Activated CD8-positive, alpha-beta T cell treated with anti-CD3 and anti-CD28 coated beads for 36 hours (primary cell): Measurements from ENCODE around the gene IGFALS. TPM values are rescaled to one million over a fixed set of nuclear protein-coding genes. Genes with fewer than 3 reads are reported as not detected.

Source experiments
- ATAC-seq: fragments of 200-7000 bp; cut with Tn5 transposase; one replicate; pipeline ENCODE4 v1.10.0; 2021; ENCODE audit warnings: mild to moderate bottlenecking, moderate library complexity
- CTCF ChIA-PET: fragments of 350-600 bp; sonication (Branson Sonifier 250); formaldehyde crosslinking; loops from one replicate; lab custom pipeline; 2021; ENCODE audit warnings: antibody characterized with exemption; lab: Charles Lee
- POLR2A ChIA-PET: fragments of 350-600 bp; sonication (Branson Sonifier 250); formaldehyde crosslinking; loops from one replicate; lab custom pipeline; 2021; ENCODE audit warnings: antibody characterized with exemption; lab: Charles Lee
- DNase-seq: peaks from one replicate; pipeline ENCODE4 v3.0.0-alpha.2; 2020
- H3K27ac Mint-ChIP-seq: one replicate; pipeline ENCODE4 v1.8.0; 2021; ENCODE audit warnings: mild to moderate bottlenecking, mixed read lengths
- H3K27me3 Mint-ChIP-seq: one replicate; pipeline ENCODE4 v1.8.0; 2021; ENCODE audit warnings: mixed read lengths
- H3K36me3 Mint-ChIP-seq: one replicate; pipeline ENCODE4 v1.8.0; 2021; ENCODE audit warnings: low read depth, mixed read lengths
- H3K4me1 Mint-ChIP-seq: one replicate; pipeline ENCODE4 v1.8.0; 2021; ENCODE audit warnings: low read depth, mixed read lengths
- H3K4me3 Mint-ChIP-seq: one replicate; pipeline ENCODE4 v1.8.0; 2021; ENCODE audit warnings: mild to moderate bottlenecking, moderate library complexity, mixed read lengths
- H3K9me3 Mint-ChIP-seq: one replicate; pipeline ENCODE4 v1.8.0; 2021; ENCODE audit warnings: mixed read lengths
- CTCF ChIP-seq: fragments of 200-600 bp; IDR thresholded peaks from one replicate; pipeline ENCODE4 v1.8.0; 2022; ENCODE audit warnings: antibody characterized with exemption, mild to moderate bottlenecking
- intact Hi-C: fragments of 100-400 bp; cut with micrococcal nuclease; formaldehyde crosslinking; loops from one replicate; pipeline ENCODE4 v1.10.0; 2022
- total RNA-seq, 2 experiments: library from RNA; stranded (reverse); gene quantifications; one replicate each; pipeline ENCODE4 v1.2.3, GENCODE V29; 2021

IGFALS gene
- total RNA-seq, 2 experiments from 2014 or later, result not detected

- peaks cover 12% of the 10 kb centered on the region for H3K36me3 Mint-ChIP-seq
- H3K27me3 Mint-ChIP-seq, result no peaks in the 10 kb centered on the region
- ChIA-PET CTCF (interaction anchor here (3.4 kb wide), 1 partner anchor 12 kb away, joined by 36 read pairs; the partner anchor contains the start of genes NUBP2 and SPSB3), POLR2A (interaction anchor here (0.7 to 3.2 kb wide), 15 partner anchors 9 to 195 kb away, joined by 3 to 18 read pairs (median 5); partner anchors contain the start of genes FAHD1, HAGH, JPT2 and MAPK8IP3)
- no peak for TF ChIP-seq CTCF
- peaks cover 14% of the 10 kb centered on the region for H3K4me1 Mint-ChIP-seq
- H3K9me3 Mint-ChIP-seq, result no peaks in the 10 kb centered on the region
- peak overlapping the region; percentile 100 for H3K4me3 Mint-ChIP-seq
- intact Hi-C loops, result loop anchor here (1.0 kb wide), 1 partner anchor 12 kb away; the partner anchor contains the start of genes NUBP2 and SPSB3
- peak; percentile 76 for DNase-seq
- ATAC-seq, result peak; percentile 25
- peak overlapping the region; percentile 84 for H3K27ac Mint-ChIP-seq
Measured at GRCh38 chr16:1770328-1771187, 22.9 kb downstream of the IGFALS start.

DNA sequence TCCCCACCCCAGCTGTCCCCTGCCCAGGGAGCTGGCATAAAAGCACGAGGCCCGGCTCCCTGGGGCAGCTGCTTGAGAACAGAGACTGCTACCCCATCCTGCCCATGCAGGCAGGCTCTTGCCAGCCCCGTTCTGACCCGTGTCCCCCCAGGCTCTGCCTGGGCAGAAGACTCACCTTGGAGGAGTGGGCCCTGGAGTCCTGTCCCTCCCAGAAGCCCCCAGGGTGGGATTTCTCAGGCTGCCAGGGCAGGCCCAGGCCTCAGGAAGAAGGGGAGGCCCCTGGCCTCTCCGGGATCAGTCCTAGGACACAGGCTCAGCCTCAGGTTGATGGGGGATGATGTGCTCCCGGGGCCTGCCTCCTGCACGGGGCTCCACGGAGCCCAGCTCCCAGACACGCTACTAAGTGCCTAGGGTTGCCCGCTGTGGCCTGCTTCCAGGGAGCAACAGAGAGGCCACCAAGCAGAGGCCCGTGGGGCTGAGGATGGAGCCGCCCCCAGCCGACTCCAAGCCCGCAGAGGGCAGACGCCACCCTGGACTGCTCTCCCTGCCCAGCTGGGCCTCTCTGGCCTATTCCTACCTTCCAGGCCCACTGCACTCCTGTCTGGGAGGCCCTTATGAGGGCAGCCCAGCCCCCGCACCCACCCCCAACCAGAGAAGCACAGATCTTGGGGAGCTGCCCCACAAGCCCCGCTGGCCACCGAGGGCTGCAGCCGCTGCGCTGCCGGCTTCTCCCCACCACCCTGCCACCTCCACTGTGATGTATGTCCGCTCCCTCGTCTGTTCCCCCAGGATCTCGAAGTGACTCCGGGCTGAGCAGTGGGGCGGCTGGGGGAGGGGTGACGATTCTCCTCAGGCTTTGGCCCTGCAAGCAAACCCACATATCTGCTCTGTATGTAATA lies 23.9 kb downstream of the IGFALS start:
- Mint-ChIP-seq H3K36me3 (peaks cover 12% of the 10 kb centered on the region), H3K4me1 (peaks cover 8% of the 10 kb centered on the region), H3K27ac (peak overlapping the region; percentile 84), H3K27me3 (no peaks in the 10 kb centered on the region), H3K9me3 (no peaks in the 10 kb centered on the region), H3K4me3 (peak overlapping the region; percentile 100)
- ATAC-seq (no peak), DNase-seq (no peak)
- intact Hi-C loops, result no loop called here
- CTCF ChIA-PET, result interaction anchor here (1.1 to 3.4 kb wide), 2 partner anchors 13 kb away, joined by 5 to 36 read pairs; partner anchors contain the start of genes NUBP2 and SPSB3
- POLR2A ChIA-PET, result interaction anchor here (0.6 to 3.2 kb wide), 12 partner anchors 8 to 196 kb away, joined by 3 to 15 read pairs (median 5); partner anchors contain the start of genes FAHD1, HAGH, MAPK8IP3 and NUBP2
- no peak for TF ChIP-seq CTCF

- H3K27me3 Mint-ChIP-seq, result no peaks in the 10 kb centered on the region
- no peaks in the 10 kb centered on the region for H3K9me3 Mint-ChIP-seq
- no peak overlapping the region for H3K4me3 Mint-ChIP-seq
- H3K4me1 Mint-ChIP-seq, result peaks cover 7% of the 10 kb centered on the region
- CTCF ChIA-PET, result interaction anchor here (1.1 kb wide), 2 partner anchors 14 to 63 kb away, joined by 3 to 5 read pairs; partner anchors contain the start of genes MAPK8IP3, NUBP2 and SPSB3
- H3K36me3 Mint-ChIP-seq, result peaks cover 12% of the 10 kb centered on the region
- ATAC-seq (no peak), DNase-seq (no peak)
- no peak overlapping the region for H3K27ac Mint-ChIP-seq
- no peak for TF ChIP-seq CTCF
- intact Hi-C loops, result no loop called here
- POLR2A ChIA-PET, result interaction anchor here (0.6 to 2.6 kb wide), 7 partner anchors 9 to 142 kb away, joined by 3 to 8 read pairs (median 5); partner anchors contain the start of genes FAHD1, MAPK8IP3, NUBP2 and SPSB3
Measured at GRCh38 chr16:1768767-1769401, 24.6 kb downstream of the IGFALS start.

GRCh38 chr16:1768061-1768766 lies 25.3 kb downstream of the IGFALS start:
- no peak overlapping the region for H3K4me3 Mint-ChIP-seq
- no peaks in the 10 kb centered on the region for H3K9me3 Mint-ChIP-seq
- intact Hi-C loops, result no loop called here
- no peak for DNase-seq
- CTCF ChIA-PET, result interaction anchor here (1.1 kb wide), 2 partner anchors 15 to 62 kb away, joined by 3 to 5 read pairs; partner anchors contain the start of genes MAPK8IP3, NUBP2 and SPSB3
- no peak for ATAC-seq
- TF ChIP-seq CTCF, result no peak
- H3K27ac Mint-ChIP-seq, result no peak overlapping the region
- H3K27me3 Mint-ChIP-seq, result no peaks in the 10 kb centered on the region
- peaks cover 7% of the 10 kb centered on the region for H3K4me1 Mint-ChIP-seq
- POLR2A ChIA-PET, result interaction anchor here (0.6 to 2.6 kb wide), 5 partner anchors 8 to 197 kb away, joined by 3 to 8 read pairs (median 3); partner anchors contain the start of genes MAPK8IP3 and RPS2
- peaks cover 12% of the 10 kb centered on the region for H3K36me3 Mint-ChIP-seq
